ENCODE results near the gene ROR2.
"Not testable (repeated sequence)": the region's sequence is repeated elsewhere in the genome, so short reads cannot be mapped to it uniquely, and the experiment has no call there.

ROR2 gene

DNA sequence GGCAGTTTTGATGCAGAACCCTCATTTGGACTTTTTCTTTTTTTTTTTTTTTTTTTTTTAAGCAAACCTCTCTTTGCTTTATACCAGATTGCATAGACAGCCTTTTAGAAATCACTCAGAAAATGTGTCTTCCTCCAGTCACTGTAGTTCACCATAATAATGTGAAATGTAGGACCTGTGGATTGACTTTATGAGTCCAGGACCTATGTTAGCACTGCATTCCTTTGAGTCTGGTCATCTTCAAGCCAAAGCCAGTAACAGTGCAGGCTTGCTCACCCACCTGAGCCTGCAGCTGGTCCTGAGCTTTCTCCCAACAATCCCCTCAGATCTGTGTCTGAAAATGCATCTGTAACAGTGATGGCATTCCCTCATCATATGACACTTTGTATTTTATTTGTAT, 415.7 kb downstream of the ROR2 start:
- H3K4me3 ChIP-seq (ENCODE audit: low read length): no peak overlapping the region
- no peaks in the 10 kb centered on the region for H3K27me3 ChIP-seq (ENCODE audit: control insufficient read depth, insufficient read depth, low read length)
- DNase-seq (ENCODE audit: low read depth, low spot score): no peak
- no peaks in the 10 kb centered on the region for H3K9me3 ChIP-seq (ENCODE audit: control insufficient read depth, insufficient read depth, low read length)
- no peaks in the 10 kb centered on the region for H3K36me3 ChIP-seq (ENCODE audit: control insufficient read depth, insufficient read depth, low read length)
- no peak overlapping the region for H3K27ac ChIP-seq (ENCODE audit: low read length)
- H3K4me1 ChIP-seq (ENCODE audit: control insufficient read depth, insufficient read depth, low read length): no peaks in the 10 kb centered on the region; the same call in 1 of the 2 replicates

DNA sequence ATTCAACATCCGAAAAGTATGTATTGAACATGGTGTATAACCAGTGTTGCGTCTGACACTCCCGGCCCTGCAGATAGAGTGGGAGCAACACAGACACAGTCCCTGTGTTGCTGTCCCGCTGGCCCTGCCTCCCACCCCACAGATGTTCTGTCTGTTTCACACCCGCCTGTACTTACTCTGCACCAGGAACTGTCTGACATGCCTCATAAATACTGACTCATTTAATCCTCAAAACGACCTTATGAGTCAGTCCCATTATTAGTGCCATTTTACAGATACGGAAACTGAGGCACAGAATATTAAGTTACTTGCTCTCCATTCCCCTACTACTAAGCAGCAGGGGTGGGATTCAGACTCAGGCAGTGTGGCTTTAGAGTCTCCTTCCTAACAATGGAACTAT, 416.6 kb downstream of the ROR2 start:
- no peak overlapping the region for H3K4me3 ChIP-seq (ENCODE audit: low read length)
- no peaks in the 10 kb centered on the region for H3K36me3 ChIP-seq (ENCODE audit: control insufficient read depth, insufficient read depth, low read length)
- peaks cover 1% of the 10 kb centered on the region; the same call in 1 of the 2 replicates for H3K4me1 ChIP-seq (ENCODE audit: control insufficient read depth, insufficient read depth, low read length)
- no peak for DNase-seq (ENCODE audit: low read depth, low spot score)
- H3K27ac ChIP-seq (ENCODE audit: low read length): no peak overlapping the region
- H3K27me3 ChIP-seq (ENCODE audit: control insufficient read depth, insufficient read depth, low read length): no peaks in the 10 kb centered on the region
- WGBS (ENCODE audit: insufficient coverage, insufficient read length): no CpG with 5 or more reads among the region's 7 CpGs
- no peaks in the 10 kb centered on the region for H3K9me3 ChIP-seq (ENCODE audit: control insufficient read depth, insufficient read depth, low read length)

DNA sequence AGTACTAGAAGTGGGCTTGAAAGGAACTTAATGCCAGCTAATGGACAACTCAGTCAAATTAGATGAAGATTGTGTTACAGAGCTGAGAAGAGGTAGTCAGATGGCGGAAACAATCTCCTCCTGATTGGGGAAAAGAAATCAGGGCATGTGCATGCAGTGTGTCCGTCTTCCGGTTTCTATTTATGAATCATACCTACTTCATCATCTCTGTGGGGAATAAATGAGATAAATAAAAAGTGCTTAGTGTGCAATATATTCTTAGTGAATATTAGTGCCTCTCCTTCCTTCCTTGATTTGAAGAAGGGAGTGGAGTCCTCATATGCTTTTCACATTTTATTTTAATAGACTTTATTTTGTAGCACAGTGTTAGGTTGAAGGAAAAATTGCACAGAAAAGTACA, 417.7 kb downstream of the ROR2 start:
- Histone ChIP-seq H3K27ac (ENCODE audit: low read length) (no peak overlapping the region), H3K27me3 (ENCODE audit: control insufficient read depth, insufficient read depth, low read length) (no peaks in the 10 kb centered on the region), H3K4me3 (ENCODE audit: low read length) (no peak overlapping the region), H3K9me3 (ENCODE audit: control insufficient read depth, insufficient read depth, low read length) (no peaks in the 10 kb centered on the region), H3K36me3 (ENCODE audit: control insufficient read depth, insufficient read depth, low read length) (no peaks in the 10 kb centered on the region), H3K4me1 (ENCODE audit: control insufficient read depth, insufficient read depth, low read length) (peaks cover 1% of the 10 kb centered on the region; the same call in 1 of the 2 replicates)
- no peak for DNase-seq (ENCODE audit: low read depth, low spot score)
- no CpG with 5 or more reads among the region's 3 CpGs for WGBS (ENCODE audit: insufficient coverage, insufficient read length)

DNA sequence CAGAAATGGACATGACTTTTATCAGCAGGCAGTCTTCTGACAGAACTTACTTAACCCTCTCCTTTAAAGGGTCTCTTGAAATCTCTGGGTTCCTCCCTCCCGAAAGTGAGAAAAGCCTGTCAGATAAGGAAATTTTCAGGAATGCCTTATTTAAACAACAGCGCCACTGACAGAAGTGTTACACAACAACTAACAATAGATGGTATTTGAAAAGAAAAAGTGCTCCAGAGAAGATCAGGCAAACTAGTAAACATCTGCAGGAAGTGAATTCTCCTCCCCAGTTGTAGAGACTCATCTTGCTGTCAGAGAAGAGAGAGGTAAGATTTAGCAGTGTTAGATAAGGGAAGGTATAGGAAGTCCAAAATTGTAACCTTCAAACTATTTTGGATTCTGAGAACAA, 419.2 kb downstream of the ROR2 start:
- no CpG with 5 or more reads among the region's 2 CpGs for WGBS (ENCODE audit: insufficient coverage, insufficient read length)
- Histone ChIP-seq H3K4me1 (ENCODE audit: control insufficient read depth, insufficient read depth, low read length) (peaks cover 1% of the 10 kb centered on the region; the same call in 1 of the 2 replicates), H3K9me3 (ENCODE audit: control insufficient read depth, insufficient read depth, low read length) (no peaks in the 10 kb centered on the region), H3K27me3 (ENCODE audit: control insufficient read depth, insufficient read depth, low read length) (no peaks in the 10 kb centered on the region), H3K27ac (ENCODE audit: low read length) (no peak overlapping the region), H3K36me3 (ENCODE audit: control insufficient read depth, insufficient read depth, low read length) (no peaks in the 10 kb centered on the region), H3K4me3 (ENCODE audit: low read length) (no peak overlapping the region)
- no peak for DNase-seq (ENCODE audit: low read depth, low spot score)

DNA sequence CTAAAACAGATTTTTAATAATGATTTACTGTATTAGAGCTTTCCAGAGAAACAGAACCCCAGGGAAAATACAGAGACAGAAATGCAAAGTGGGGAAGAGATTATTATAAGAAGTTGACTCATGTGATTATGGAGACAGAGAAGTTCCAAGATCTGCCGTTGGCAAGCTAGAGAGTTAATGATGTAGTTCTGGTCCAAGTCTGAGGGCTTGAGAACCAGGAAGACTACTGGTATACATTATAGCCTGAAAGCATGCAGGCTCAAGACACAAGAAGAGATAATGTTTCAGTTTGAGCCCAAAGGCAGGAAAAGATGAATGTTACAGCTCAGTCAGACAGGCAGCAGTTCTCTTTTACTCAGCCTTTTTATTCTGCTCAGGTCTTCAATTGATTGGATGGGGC, 427.5 kb downstream of the ROR2 start:
- Histone ChIP-seq H3K36me3 (ENCODE audit: control insufficient read depth, insufficient read depth, low read length) (no peaks in the 10 kb centered on the region), H3K4me3 (ENCODE audit: low read length) (no peak overlapping the region), H3K27ac (ENCODE audit: low read length) (no peak overlapping the region), H3K27me3 (ENCODE audit: control insufficient read depth, insufficient read depth, low read length) (no peaks in the 10 kb centered on the region), H3K4me1 (ENCODE audit: control insufficient read depth, insufficient read depth, low read length) (no peaks in the 10 kb centered on the region), H3K9me3 (ENCODE audit: control insufficient read depth, insufficient read depth, low read length) (no peaks in the 10 kb centered on the region)
- no CpG with 5 or more reads among the region's 1 CpG for WGBS (ENCODE audit: insufficient coverage, insufficient read length)
- no peak for DNase-seq (ENCODE audit: low read depth, low spot score)

DNA sequence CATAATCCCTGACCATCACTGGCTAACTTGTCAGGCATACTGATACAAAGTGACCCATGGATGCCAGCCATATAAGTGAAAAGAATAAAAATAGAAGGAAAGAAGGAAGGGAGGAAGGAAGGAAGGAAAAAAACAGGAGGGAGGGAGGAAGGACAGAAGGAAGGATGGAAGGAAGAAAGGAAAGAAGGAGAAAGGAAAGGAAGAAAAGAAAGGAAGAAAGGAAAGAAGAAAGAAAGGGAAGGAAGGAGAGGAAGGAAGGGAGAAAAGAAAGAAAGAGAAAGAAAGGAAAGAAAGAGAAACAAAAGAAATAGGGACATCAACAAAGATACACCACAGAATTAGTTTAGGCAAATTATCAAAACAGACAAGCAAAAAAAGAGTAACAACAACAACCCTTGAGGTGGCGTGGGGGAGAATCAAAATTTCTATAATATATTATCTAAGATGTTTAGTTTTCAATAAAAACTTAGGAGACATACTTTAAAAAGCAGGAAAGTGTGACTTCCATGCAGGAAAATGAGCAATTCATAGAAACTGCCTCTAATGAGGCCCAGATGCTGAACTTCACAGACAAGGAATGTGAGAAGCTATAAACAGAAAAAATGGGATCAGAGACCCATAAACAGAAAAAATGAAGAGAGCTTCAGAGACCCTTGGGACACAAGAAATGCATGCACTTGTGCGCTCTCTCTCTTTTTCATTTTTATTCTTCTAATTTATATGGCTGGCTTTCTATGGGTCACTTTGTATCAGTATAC, 430.3 kb downstream of the ROR2 start:
- H3K27me3 ChIP-seq (ENCODE audit: control insufficient read depth, insufficient read depth, low read length): no peaks in the 10 kb centered on the region
- WGBS (ENCODE audit: insufficient coverage, insufficient read length): no CpG with 5 or more reads among the region's 2 CpGs
- H3K36me3 ChIP-seq (ENCODE audit: control insufficient read depth, insufficient read depth, low read length): no peaks in the 10 kb centered on the region
- no peak for DNase-seq (ENCODE audit: low read depth, low spot score)
- no peak overlapping the region for H3K27ac ChIP-seq (ENCODE audit: low read length)
- H3K9me3 ChIP-seq (ENCODE audit: control insufficient read depth, insufficient read depth, low read length): no peaks in the 10 kb centered on the region
- no peak overlapping the region for H3K4me3 ChIP-seq (ENCODE audit: low read length)
- no peaks in the 10 kb centered on the region for H3K4me1 ChIP-seq (ENCODE audit: control insufficient read depth, insufficient read depth, low read length)

DNA sequence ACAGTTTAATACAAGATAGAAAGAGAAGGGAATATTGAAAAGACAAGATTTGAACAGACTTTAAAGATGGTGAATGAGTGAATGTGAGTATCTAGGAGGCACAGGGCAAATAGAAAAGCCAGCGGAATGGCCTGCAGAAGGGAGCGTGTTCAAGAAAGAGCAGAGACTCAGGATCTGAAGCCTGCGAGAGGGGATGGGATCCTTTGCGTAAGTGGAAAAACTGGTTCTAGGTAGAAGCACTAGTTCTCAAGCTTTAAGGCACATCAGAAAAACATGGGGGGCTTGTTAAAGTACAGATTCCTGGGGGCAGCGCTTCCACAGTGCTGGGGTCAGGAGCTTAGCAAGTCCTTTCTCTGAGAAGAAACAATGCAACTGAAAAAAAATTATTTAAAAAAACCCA, 431.6 kb downstream of the ROR2 start:
- Histone ChIP-seq H3K36me3 (ENCODE audit: control insufficient read depth, insufficient read depth, low read length) (no peaks in the 10 kb centered on the region), H3K27me3 (ENCODE audit: control insufficient read depth, insufficient read depth, low read length) (no peaks in the 10 kb centered on the region), H3K27ac (ENCODE audit: low read length) (no peak overlapping the region), H3K9me3 (ENCODE audit: control insufficient read depth, insufficient read depth, low read length) (no peaks in the 10 kb centered on the region), H3K4me1 (ENCODE audit: control insufficient read depth, insufficient read depth, low read length) (no peaks in the 10 kb centered on the region), H3K4me3 (ENCODE audit: low read length) (no peak overlapping the region)
- no peak for DNase-seq (ENCODE audit: low read depth, low spot score)
- no CpG with 5 or more reads among the region's 5 CpGs for WGBS (ENCODE audit: insufficient coverage, insufficient read length)

DNA sequence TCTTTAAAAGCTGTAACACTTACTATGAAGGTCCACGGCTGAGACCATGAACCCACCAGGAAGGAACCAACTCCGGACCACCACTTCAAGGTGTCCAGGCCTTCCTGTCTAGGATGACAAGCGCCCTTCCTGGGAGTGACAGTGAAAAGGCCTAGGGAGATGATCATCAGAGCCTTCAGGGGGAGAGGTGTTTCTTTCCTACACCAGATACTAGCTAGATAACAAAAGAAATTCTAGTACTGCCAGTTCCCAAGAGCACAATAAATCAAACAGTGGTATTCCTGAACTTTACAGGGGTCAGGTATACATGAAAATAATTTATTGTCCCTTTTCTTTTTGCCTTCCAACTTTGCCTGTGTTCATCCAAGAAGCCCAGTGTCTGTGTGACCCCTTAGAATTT, 432.2 kb downstream of the ROR2 start:
- H3K36me3 ChIP-seq (ENCODE audit: control insufficient read depth, insufficient read depth, low read length): no peaks in the 10 kb centered on the region
- no peak overlapping the region for H3K27ac ChIP-seq (ENCODE audit: low read length)
- no peaks in the 10 kb centered on the region for H3K9me3 ChIP-seq (ENCODE audit: control insufficient read depth, insufficient read depth, low read length)

DNA sequence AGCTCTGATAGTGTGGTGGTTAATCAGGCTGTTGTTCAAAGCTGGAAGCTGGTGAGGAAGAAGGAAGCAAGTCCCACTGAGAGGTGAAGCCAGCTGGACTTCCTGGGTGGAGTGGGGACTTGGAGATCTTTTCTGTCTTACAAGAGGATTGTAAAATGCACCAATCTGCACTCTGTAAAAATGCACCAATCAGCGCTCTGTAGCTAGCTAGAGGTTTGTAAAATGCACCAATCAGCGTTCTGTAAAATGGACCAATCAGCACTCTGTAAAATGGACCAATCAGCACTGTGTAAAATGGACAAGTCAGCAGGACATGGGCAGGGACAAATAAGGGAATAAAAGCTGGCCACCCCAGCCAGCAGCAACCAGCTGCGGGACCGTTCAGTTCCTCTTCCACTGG, 432.7 kb downstream of the ROR2 start:
- not testable (repeated sequence) for H3K4me3 ChIP-seq (ENCODE audit: low read length); DNase-seq (ENCODE audit: low read depth, low spot score); H3K27me3 ChIP-seq (ENCODE audit: control insufficient read depth, insufficient read depth, low read length); H3K4me1 ChIP-seq (ENCODE audit: control insufficient read depth, insufficient read depth, low read length); H3K27ac ChIP-seq (ENCODE audit: low read length); H3K9me3 ChIP-seq (ENCODE audit: control insufficient read depth, insufficient read depth, low read length); H3K36me3 ChIP-seq (ENCODE audit: control insufficient read depth, insufficient read depth, low read length)
- no CpG with 5 or more reads among the region's 4 CpGs for WGBS (ENCODE audit: insufficient coverage, insufficient read length)

More for the DNA sequence above, 432.2 kb downstream of the ROR2 start:
- WGBS (ENCODE audit: insufficient coverage, insufficient read length): no CpG with 5 or more reads among the region's 3 CpGs
- Histone ChIP-seq H3K4me3 (ENCODE audit: low read length) (no peak overlapping the region), H3K4me1 (ENCODE audit: control insufficient read depth, insufficient read depth, low read length) (no peaks in the 10 kb centered on the region), H3K27me3 (ENCODE audit: control insufficient read depth, insufficient read depth, low read length) (no peaks in the 10 kb centered on the region)
- DNase-seq (ENCODE audit: low read depth, low spot score): no peak

DNA sequence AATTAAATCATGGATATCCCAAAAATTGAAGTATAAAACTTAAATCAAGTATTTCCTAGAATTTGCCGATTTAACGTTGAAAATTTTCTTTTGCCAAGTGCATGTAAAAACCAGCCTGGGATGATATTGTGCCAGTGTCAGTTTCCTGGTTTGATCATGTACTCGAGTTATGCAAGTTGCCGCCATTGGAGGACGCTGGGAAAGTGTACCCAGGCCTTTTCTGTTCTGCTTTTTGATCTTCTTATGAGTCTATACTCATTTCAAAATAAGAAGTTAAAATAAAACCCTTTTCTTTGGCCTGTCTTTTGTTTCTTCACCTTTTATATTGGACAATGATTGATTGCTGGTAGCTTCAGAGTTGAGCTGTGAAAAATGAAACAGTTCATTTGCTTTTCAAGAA, 433.3 kb downstream of the ROR2 start:
- WGBS (ENCODE audit: insufficient coverage, insufficient read length): no CpG with 5 or more reads among the region's 5 CpGs
- no peaks in the 10 kb centered on the region for H3K9me3 ChIP-seq (ENCODE audit: control insufficient read depth, insufficient read depth, low read length)
- DNase-seq (ENCODE audit: low read depth, low spot score): no peak
- H3K4me1 ChIP-seq (ENCODE audit: control insufficient read depth, insufficient read depth, low read length): no peaks in the 10 kb centered on the region
- H3K27me3 ChIP-seq (ENCODE audit: control insufficient read depth, insufficient read depth, low read length): no peaks in the 10 kb centered on the region
- H3K27ac ChIP-seq (ENCODE audit: low read length): no peak overlapping the region
- no peaks in the 10 kb centered on the region for H3K36me3 ChIP-seq (ENCODE audit: control insufficient read depth, insufficient read depth, low read length)
- H3K4me3 ChIP-seq (ENCODE audit: low read length): no peak overlapping the region

DNA sequence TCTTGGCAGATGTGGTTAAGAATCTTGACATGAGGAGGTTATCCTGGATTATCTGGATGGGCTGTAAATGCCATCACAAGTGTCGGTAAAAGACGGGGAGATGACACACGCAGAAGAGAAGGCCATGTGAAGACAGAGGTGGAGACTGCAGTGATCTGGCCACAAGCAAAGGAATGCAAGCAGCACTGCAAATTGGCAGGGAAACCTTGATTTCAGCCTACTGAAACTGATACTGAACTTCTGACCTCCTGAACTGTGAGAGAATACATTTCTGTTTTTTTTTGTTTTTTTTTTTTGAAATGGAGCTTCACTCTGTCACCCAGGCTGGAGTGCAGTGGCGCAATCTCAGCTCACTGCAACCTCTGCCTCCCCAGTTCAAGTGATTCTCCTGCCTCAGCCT, 433.9 kb downstream of the ROR2 start:
- no CpG with 5 or more reads among the region's 4 CpGs for WGBS (ENCODE audit: insufficient coverage, insufficient read length)
- no peak overlapping the region for H3K27ac ChIP-seq (ENCODE audit: low read length)
- no peaks in the 10 kb centered on the region for H3K4me1 ChIP-seq (ENCODE audit: control insufficient read depth, insufficient read depth, low read length)
- no peak for DNase-seq (ENCODE audit: low read depth, low spot score)
- no peaks in the 10 kb centered on the region for H3K27me3 ChIP-seq (ENCODE audit: control insufficient read depth, insufficient read depth, low read length)
- no peaks in the 10 kb centered on the region for H3K36me3 ChIP-seq (ENCODE audit: control insufficient read depth, insufficient read depth, low read length)
- no peaks in the 10 kb centered on the region for H3K9me3 ChIP-seq (ENCODE audit: control insufficient read depth, insufficient read depth, low read length)
- H3K4me3 ChIP-seq (ENCODE audit: low read length): no peak overlapping the region

All from iPS DF 6.9 (cell line).